K562 (cell line): Measurements from ENCODE around the gene YTHDC1.

Experiments
- CGGBP1 ChIP-seq: fragments of 250-450 bp; sonication (Bioruptor Pico); IDR thresholded peaks from 2 replicates; pipeline ENCODE4 v1.9.0; 2021; ENCODE audit warnings: mild to moderate bottlenecking
- RFX5 ChIP-seq: IDR thresholded peaks from 2 replicates; pipeline ENCODE4 v1.6.1; 2011; ENCODE audit warnings: low read depth, mild to moderate bottlenecking, improper control_type of control experiment, low read length
- TF ChIP-seq, protein P1 (sequence below), 3 experiments: IDR thresholded peaks in 2 of 3; conservative IDR thresholded peaks in 1 of 3; 2 replicates each; pipeline ENCODE4 v1.5.1; 2011 to 2012; ENCODE audit warnings: low read length in 3 of 3, mild to moderate bottlenecking in 3 of 3, control low read depth in 2 of 3, improper control_type of control experiment in 1 of 3, inconsistent platforms in 1 of 3, low read depth in 1 of 3, mixed read lengths in 1 of 3, moderate library complexity in 1 of 3; ENCODE audit not compliant: insufficient read depth in 2 of 3
- TF ChIP-seq, protein P2 (sequence below): fragments of 250-450 bp; sonication (Bioruptor Pico); IDR thresholded peaks from 2 replicates; pipeline ENCODE4 v1.8.0; 2021; ENCODE audit warnings: moderate library complexity, mild to moderate bottlenecking, inconsistent platforms

DNA sequence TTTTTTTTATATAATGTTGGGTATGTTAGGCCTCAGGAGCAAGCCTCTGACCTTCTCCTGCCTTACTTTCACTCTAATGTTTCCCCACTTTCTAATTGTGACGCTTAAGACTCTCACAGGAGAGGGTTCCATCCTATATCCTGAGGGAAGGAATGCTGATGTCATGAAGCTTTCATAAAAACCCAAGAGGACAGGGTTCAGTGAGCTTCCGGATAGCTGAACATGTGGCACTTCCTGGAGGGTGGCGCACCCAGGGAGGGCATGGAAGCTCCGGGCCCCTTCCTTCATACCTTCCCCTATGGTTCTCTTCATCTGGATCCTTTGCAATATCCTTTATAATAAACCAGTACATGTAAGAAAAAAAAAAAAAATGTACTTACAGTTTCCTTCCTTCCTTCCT lies 49.4 kb upstream of the YTHDC1 start:
- TF ChIP-seq CGGBP1 (CRISPR knock-in tag) (no peak), RFX5 (no peak)
- TF ChIP-seq, protein P1, sequence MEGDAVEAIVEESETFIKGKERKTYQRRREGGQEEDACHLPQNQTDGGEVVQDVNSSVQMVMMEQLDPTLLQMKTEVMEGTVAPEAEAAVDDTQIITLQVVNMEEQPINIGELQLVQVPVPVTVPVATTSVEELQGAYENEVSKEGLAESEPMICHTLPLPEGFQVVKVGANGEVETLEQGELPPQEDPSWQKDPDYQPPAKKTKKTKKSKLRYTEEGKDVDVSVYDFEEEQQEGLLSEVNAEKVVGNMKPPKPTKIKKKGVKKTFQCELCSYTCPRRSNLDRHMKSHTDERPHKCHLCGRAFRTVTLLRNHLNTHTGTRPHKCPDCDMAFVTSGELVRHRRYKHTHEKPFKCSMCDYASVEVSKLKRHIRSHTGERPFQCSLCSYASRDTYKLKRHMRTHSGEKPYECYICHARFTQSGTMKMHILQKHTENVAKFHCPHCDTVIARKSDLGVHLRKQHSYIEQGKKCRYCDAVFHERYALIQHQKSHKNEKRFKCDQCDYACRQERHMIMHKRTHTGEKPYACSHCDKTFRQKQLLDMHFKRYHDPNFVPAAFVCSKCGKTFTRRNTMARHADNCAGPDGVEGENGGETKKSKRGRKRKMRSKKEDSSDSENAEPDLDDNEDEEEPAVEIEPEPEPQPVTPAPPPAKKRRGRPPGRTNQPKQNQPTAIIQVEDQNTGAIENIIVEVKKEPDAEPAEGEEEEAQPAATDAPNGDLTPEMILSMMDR (IDR thresholded peaks at IDR 0.05 in 2 of 3, conservative IDR thresholded peaks at IDR 0.05 in 1 of 3; ENCODE audit: insufficient read depth in 2 of 3, low read depth in 1 of 3, low read length in 3 of 3) = no peak
- TF ChIP-seq, protein P2, sequence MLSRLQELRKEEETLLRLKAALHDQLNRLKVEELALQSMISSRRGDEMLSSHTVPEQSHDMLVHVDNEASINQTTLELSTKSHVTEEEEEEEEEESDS = no peak
